Mesenchymal stem cell (in vitro differentiated cells and primary cell): Measurements from ENCODE around the gene RIMS1.
"Not testable (repeated sequence)": the region's sequence is repeated elsewhere in the genome, so short reads cannot be mapped to it uniquely, and the experiment has no call there.

Source experiments
- DNase-seq: peaks from one replicate; pipeline ENCODE4 v3.0.0-alpha.2; 2013
- H2AFZ ChIP-seq: one replicate; pipeline ENCODE4 v1.6.1; 2013; ENCODE audit warnings: low read depth, mild to moderate bottlenecking, control low read depth, inconsistent platforms, low read length, moderate library complexity
- H2AK5ac ChIP-seq: 2 replicates; pipeline ENCODE4 v1.6.1; 2013; ENCODE audit warnings: low read length, moderate library complexity, mild to moderate bottlenecking, inconsistent platforms; ENCODE audit not compliant: severe bottlenecking
- H2BK120ac ChIP-seq: one replicate; pipeline ENCODE4 v1.6.1; 2013; ENCODE audit warnings: low read depth, mild to moderate bottlenecking, inconsistent platforms, low read length, moderate library complexity
- H2BK12ac ChIP-seq, 2 experiments: one replicate each; pipeline ENCODE4 v1.6.1; 2013; ENCODE audit warnings: inconsistent platforms in 2 of 2, low read length in 2 of 2, mild to moderate bottlenecking in 2 of 2, moderate library complexity in 2 of 2, control low read depth in 1 of 2
- H2BK15ac ChIP-seq: one replicate; pipeline ENCODE4 v1.6.1; 2013; ENCODE audit warnings: mild to moderate bottlenecking, low read depth, inconsistent platforms; ENCODE audit not compliant: poor library complexity, severe bottlenecking
- H2BK5ac ChIP-seq: 2 replicates; pipeline ENCODE4 v1.6.1; 2013; ENCODE audit warnings: low read depth, mild to moderate bottlenecking, low read length, control low read depth, inconsistent platforms; ENCODE audit not compliant: poor library complexity, severe bottlenecking
- H3K14ac ChIP-seq, 2 experiments: one replicate each; pipeline ENCODE4 v1.6.1; 2013; ENCODE audit warnings: inconsistent platforms in 2 of 2, low read length in 2 of 2, control low read depth in 1 of 2, mild to moderate bottlenecking in 1 of 2, moderate library complexity in 1 of 2
- H3K18ac ChIP-seq, 2 experiments: one replicate each; pipeline ENCODE4 v1.6.1; 2013; ENCODE audit warnings: inconsistent platforms in 2 of 2, low read length in 2 of 2, control low read depth in 1 of 2, low read depth in 1 of 2, mild to moderate bottlenecking in 1 of 2
- H3K23ac ChIP-seq, 2 experiments: one replicate each; pipeline ENCODE4 v1.6.1; 2013; ENCODE audit warnings: inconsistent platforms in 2 of 2, low read length in 2 of 2, mild to moderate bottlenecking in 2 of 2, moderate library complexity in 2 of 2, control low read depth in 1 of 2
- H3K27ac ChIP-seq: 2 replicates; pipeline ENCODE4 v1.5.1; 2013; ENCODE audit warnings: mild to moderate bottlenecking, moderate library complexity, low read length, control low read depth, inconsistent platforms; ENCODE audit not compliant: poor library complexity, severe bottlenecking
- H3K27me3 ChIP-seq, 2 experiments: 2 replicates each; pipeline versions ENCODE4 v1.6.1 to v1.7.0; 2013; ENCODE audit warnings: low read length in 2 of 2, mild to moderate bottlenecking in 2 of 2, moderate library complexity in 2 of 2, control low read depth in 1 of 2, inconsistent platforms in 1 of 2; ENCODE audit not compliant: control insufficient read depth in 1 of 2, insufficient read depth in 1 of 2
- H3K36me3 ChIP-seq, 2 experiments: 2 replicates each; pipeline versions ENCODE4 v1.6.1 to v1.7.0; 2013; ENCODE audit warnings: low read length in 2 of 2, control low read depth in 1 of 2, inconsistent platforms in 1 of 2, low read depth in 1 of 2, mild to moderate bottlenecking in 1 of 2; ENCODE audit not compliant: insufficient read depth in 2 of 2, control insufficient read depth in 1 of 2
- H3K4ac ChIP-seq, 2 experiments: one replicate each; pipeline ENCODE4 v1.6.1; 2013; ENCODE audit warnings: inconsistent platforms in 2 of 2, low read length in 2 of 2, mild to moderate bottlenecking in 2 of 2, moderate library complexity in 2 of 2, control low read depth in 1 of 2, low read depth in 1 of 2
- H3K4me1 ChIP-seq: 2 replicates; pipeline ENCODE4 v1.6.1; 2013; ENCODE audit warnings: low read depth, low read length, control low read depth; ENCODE audit not compliant: control insufficient read depth, insufficient read depth
- H3K4me2 ChIP-seq: 2 replicates; pipeline ENCODE4 v1.6.1; 2013; ENCODE audit warnings: low read length, mild to moderate bottlenecking, inconsistent platforms; ENCODE audit not compliant: poor library complexity, severe bottlenecking
- H3K4me3 ChIP-seq, 2 experiments: 2 replicates each; pipeline versions ENCODE4 v1.5.1 to v1.7.0; 2013; ENCODE audit warnings: low read length in 2 of 2, mild to moderate bottlenecking in 2 of 2, control low read depth in 1 of 2, low read depth in 1 of 2; ENCODE audit not compliant: insufficient read depth in 1 of 2
- H3K79me1 ChIP-seq: replicated peaks from 2 replicates; pipeline ENCODE4 v1.6.1; 2013; ENCODE audit warnings: mild to moderate bottlenecking, control low read depth, low read length, inconsistent platforms; ENCODE audit not compliant: poor library complexity, severe bottlenecking
- H3K9ac ChIP-seq: 2 replicates; pipeline ENCODE4 v1.7.0; 2013; ENCODE audit warnings: mild to moderate bottlenecking, low read length, moderate library complexity
- H3K9me3 ChIP-seq: 2 replicates; pipeline ENCODE4 v1.7.0; 2013; ENCODE audit warnings: mild to moderate bottlenecking, low read length; ENCODE audit not compliant: control insufficient read depth
- H4K8ac ChIP-seq: one replicate; pipeline ENCODE4 v1.6.1; 2013; ENCODE audit warnings: inconsistent platforms, mild to moderate bottlenecking, low read length, moderate library complexity
- H4K91ac ChIP-seq: one replicate; pipeline ENCODE4 v1.6.1; 2013; ENCODE audit warnings: mild to moderate bottlenecking, low read length, inconsistent platforms
- WGBS: methylation state at CpG from one replicate; pipeline ENCODE4 v1.1.7; 2013; ENCODE audit warnings: mixed read lengths; 5-methylcytosine and 5-hydroxymethylcytosine counted together

Gene RIMS1

GRCh38 chr6:71994705-71995271, 108.4 kb downstream of the RIMS1 start:
- WGBS, result 56% methylated on average over 1 of the region's 1 CpG
- H4K8ac ChIP-seq, result no peak overlapping the region
- no peak overlapping the region for H2AFZ ChIP-seq
- H2BK5ac ChIP-seq, result no peak overlapping the region
- no peak overlapping the region for H2BK15ac ChIP-seq
- H3K23ac ChIP-seq, result no peak overlapping the region
- H3K14ac ChIP-seq, result no peak overlapping the region
- no peak overlapping the region for H3K18ac ChIP-seq
- H3K4me2 ChIP-seq, result no peak overlapping the region
- H3K9ac ChIP-seq, result no peak overlapping the region
- H2BK12ac ChIP-seq, result no peak overlapping the region
- H3K4ac ChIP-seq, result no peak overlapping the region
- no peaks in the 10 kb centered on the region for H3K4me1 ChIP-seq
- no peaks in the 10 kb centered on the region for H3K36me3 ChIP-seq
- no peak overlapping the region for H2BK120ac ChIP-seq
- H4K91ac ChIP-seq, result no peak overlapping the region
- H3K27ac ChIP-seq, result no peak overlapping the region
- H3K79me1 ChIP-seq, result no peaks in the 10 kb centered on the region
- no peak for DNase-seq
- no peaks in the 10 kb centered on the region for H3K27me3 ChIP-seq
- H2AK5ac ChIP-seq, result no peak overlapping the region
- H3K4me3 ChIP-seq, result no peak overlapping the region
- no peaks in the 10 kb centered on the region for H3K9me3 ChIP-seq

GRCh38 chr6:71997341-71997740, 111.0 kb downstream of the RIMS1 start:
- Histone ChIP-seq H2BK120ac (no peak overlapping the region), H3K14ac (no peak overlapping the region), H3K79me1 (no peaks in the 10 kb centered on the region), H3K9me3 (no peaks in the 10 kb centered on the region), H3K9ac (no peak overlapping the region), H3K23ac (no peak overlapping the region), H3K36me3 (no peaks in the 10 kb centered on the region), H3K27me3 (no peaks in the 10 kb centered on the region), H3K4me2 (no peak overlapping the region), H3K4me3 (no peak overlapping the region), H3K27ac (no peak overlapping the region), H2BK5ac (no peak overlapping the region), H4K8ac (no peak overlapping the region), H2BK12ac (no peak overlapping the region), H3K4me1 (no peaks in the 10 kb centered on the region), H2BK15ac (no peak overlapping the region), H3K4ac (no peak overlapping the region), H2AK5ac (no peak overlapping the region), H2AFZ (no peak overlapping the region), H3K18ac (no peak overlapping the region), H4K91ac (no peak overlapping the region)
- no peak for DNase-seq
- no CpG with 5 or more reads among the region's 1 CpG for WGBS

GRCh38 chr6:72002415-72002814, 116.1 kb downstream of the RIMS1 start:
- Histone ChIP-seq H3K36me3 (peaks cover 0 to 3% of the 10 kb centered on the region in 2 experiments), H2AK5ac (no peak overlapping the region), H3K4me3 (no peak overlapping the region), H2BK15ac (no peak overlapping the region), H3K18ac (no peak overlapping the region), H4K8ac (no peak overlapping the region), H3K27ac (no peak overlapping the region), H2BK12ac (no peak overlapping the region), H3K9ac (no peak overlapping the region), H4K91ac (no peak overlapping the region), H3K14ac (no peak overlapping the region), H3K9me3 (no peaks in the 10 kb centered on the region), H3K27me3 (no peaks in the 10 kb centered on the region), H2AFZ (no peak overlapping the region), H3K4ac (no peak overlapping the region), H3K4me2 (no peak overlapping the region), H3K4me1 (no peaks in the 10 kb centered on the region), H2BK5ac (no peak overlapping the region), H2BK120ac (no peak overlapping the region), H3K79me1 (no peaks in the 10 kb centered on the region), H3K23ac (no peak overlapping the region)
- DNase-seq, result no peak
- 84% methylated on average over 4 of the region's 4 CpGs for WGBS

GRCh38 chr6:72006591-72006990, 120.2 kb downstream of the RIMS1 start:
- H3K14ac ChIP-seq, H2AK5ac ChIP-seq, H3K23ac ChIP-seq, H4K91ac ChIP-seq, H3K27me3 ChIP-seq, H2BK5ac ChIP-seq, H3K4ac ChIP-seq, H2BK12ac ChIP-seq, H3K79me1 ChIP-seq, H3K27ac ChIP-seq, H3K9ac ChIP-seq, H2BK15ac ChIP-seq, H3K36me3 ChIP-seq, H3K4me2 ChIP-seq, H4K8ac ChIP-seq, H3K4me1 ChIP-seq, H2BK120ac ChIP-seq, DNase-seq, H3K18ac ChIP-seq, H3K4me3 ChIP-seq, H3K9me3 ChIP-seq, H2AFZ ChIP-seq: not testable (repeated sequence)
- WGBS, result 89% methylated on average over 9 of the region's 9 CpGs
